OCI-M2 (cell line): ENCODE results near the gene DUSP16.
"Not testable (repeated sequence)": the region's sequence is repeated elsewhere in the genome, so short reads cannot be mapped to it uniquely, and the experiment has no call there.

Experiments
- DNase-seq: peaks from one replicate; lab custom pipeline; 2025; ENCODE audit not compliant: unreplicated experiment; lab: John Stamatoyannopoulos, UW

Gene DUSP16

GRCh38 chr12:12471982-12472961 lies 90.4 kb downstream of the DUSP16 start:
- not testable (repeated sequence) for DNase-seq

- no peak for DNase-seq
Measured at GRCh38 chr12:12470751-12471306, 91.8 kb downstream of the DUSP16 start.

- DNase-seq: no peak
Measured at GRCh38 chr12:12469386-12469785, 93.3 kb downstream of the DUSP16 start.

- no peak for DNase-seq
Measured at GRCh38 chr12:12468575-12468974, 94.1 kb downstream of the DUSP16 start.

GRCh38 chr12:12467688-12468261 lies 94.9 kb downstream of the DUSP16 start:
- no peak for DNase-seq

- no peak for DNase-seq
Measured at GRCh38 chr12:12467264-12467663, 95.4 kb downstream of the DUSP16 start.

- DNase-seq: no peak
Measured at GRCh38 chr12:12466157-12466556, 96.5 kb downstream of the DUSP16 start.

GRCh38 chr12:12465522-12465921 lies 97.1 kb downstream of the DUSP16 start:
- no peak for DNase-seq

- DNase-seq: no peak
Measured at GRCh38 chr12:12461923-12462315, 100.7 kb downstream of the DUSP16 start.

- DNase-seq: no peak
Measured at GRCh38 chr12:12460935-12461922, 101.4 kb downstream of the DUSP16 start.

- no peak for DNase-seq
Measured at GRCh38 chr12:12456637-12457036, 106.0 kb downstream of the DUSP16 start.

- no peak for DNase-seq
Measured at GRCh38 chr12:12454315-12454714, 108.3 kb downstream of the DUSP16 start.

GRCh38 chr12:12453635-12454034 lies 109.0 kb downstream of the DUSP16 start:
- DNase-seq: no peak

- DNase-seq: no peak
Measured at GRCh38 chr12:12452326-12452902, 110.2 kb downstream of the DUSP16 start.

GRCh38 chr12:12451098-12451497 lies 111.6 kb downstream of the DUSP16 start:
- no peak for DNase-seq

GRCh38 chr12:12450043-12450471 lies 112.6 kb downstream of the DUSP16 start:
- no peak for DNase-seq

GRCh38 chr12:12449533-12450025 lies 113.1 kb downstream of the DUSP16 start:
- no peak for DNase-seq

- DNase-seq: no peak
Measured at GRCh38 chr12:12447837-12448236, 114.8 kb downstream of the DUSP16 start.

- DNase-seq: no peak
Measured at GRCh38 chr12:12447236-12447635, 115.4 kb downstream of the DUSP16 start.

GRCh38 chr12:12446786-12447185 lies 115.9 kb downstream of the DUSP16 start:
- DNase-seq: no peak
